Measurements from ENCODE around the gene JAKMIP1. TPM values are rescaled to one million over a fixed set of nuclear protein-coding genes. Genes with fewer than 3 reads are reported as not detected.
A peak's percentile ranks its signal among the peaks of the same experiment; 100 is the strongest.

The JAKMIP1 gene
- total RNA-seq, 1 experiment from 2014 or later = not detected

DNA sequence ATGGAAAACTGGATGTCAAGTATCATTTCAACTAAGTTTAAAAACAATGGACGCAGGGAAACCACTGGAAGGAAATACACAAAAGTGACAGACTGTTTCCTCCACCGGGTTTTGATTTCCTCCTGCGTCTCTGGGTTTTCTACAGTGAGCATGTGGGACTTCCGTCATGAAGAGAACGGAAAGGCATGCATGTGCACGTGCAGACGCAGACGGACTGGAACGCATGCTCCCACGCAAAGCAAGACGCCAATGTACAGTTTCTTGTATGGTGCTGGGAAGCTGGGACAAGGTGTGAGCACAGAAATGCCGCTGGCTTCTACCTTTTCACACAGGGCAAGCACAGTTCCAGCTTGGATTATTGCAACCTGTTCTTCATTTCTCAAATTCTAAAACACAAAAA is 151.8 kb downstream of the JAKMIP1 start:
- Histone ChIP-seq H4K20me1 (ENCODE audit: insufficient read depth) (no peaks in the 10 kb centered on the region), H3K9me2 (ENCODE audit: insufficient read depth) (no peaks in the 10 kb centered on the region), H3K4me3 (replicated peaks in 1 of 2; ENCODE audit: low read depth in 1 of 2, low read length in 2 of 2) (no peak overlapping the region), H3K4me2 (ENCODE audit: low read length) (no peak overlapping the region), H3K36me3 (ENCODE audit: control insufficient read depth in 1 of 2, insufficient read depth in 2 of 2, low read length in 2 of 2) (no peaks in the 10 kb centered on the region), H3K27me3 (ENCODE audit: insufficient read depth, low read length) (peaks cover 46% of the 10 kb centered on the region; the same call in 1 of the 2 replicates), H3K27ac (ENCODE audit: low read depth, low read length) (no peak overlapping the region), H3K9ac (ENCODE audit: low read length) (no peak overlapping the region), H3K9me3 (ENCODE audit: control insufficient read depth in 1 of 2, insufficient read depth in 1 of 2, low read depth in 1 of 2, low read length in 2 of 2) (no peaks in the 10 kb centered on the region), H3K79me2 (ENCODE audit: insufficient read depth, low read length) (no peaks in the 10 kb centered on the region), H3K4me1 (ENCODE audit: control insufficient read depth in 1 of 2, insufficient read depth in 2 of 2, low read length in 2 of 2) (peaks cover 0 to 11% of the 10 kb centered on the region in 2 experiments; a peak in 2 of 4 replicates), H2AFZ (ENCODE audit: low read depth, low read length, poor library complexity, severe bottlenecking) (no peak overlapping the region)
- ATAC-seq (no peak), DNase-seq (ENCODE audit: low read depth, low spot score) (no peak)
- intact Hi-C loops (cut with micrococcal nuclease) = no loop called here
- BruUV-seq (replicated peaks) = no TSS peak
- CTCF ChIA-PET = no interaction called here
- RAD21 ChIA-PET (ENCODE audit: low non-redundant PET in 1 of 2, low total read pairs in 2 of 2, uncharacterized antibody in 2 of 2, unreplicated experiment in 2 of 2) = no interaction called here
- POLR2A ChIA-PET = no interaction called here
- TF ChIP-seq JUND (IDR thresholded peaks at IDR 0.05) (no peak), TCF7L2 (IDR thresholded peaks at IDR 0.05; ENCODE audit: borderline replicate concordance, extremely low read depth, insufficient read depth, insufficient read length) (no peak)

- DNase-seq (ENCODE audit: low read depth, low spot score) = peak; percentile 36
- no peaks in the 10 kb centered on the region for H4K20me1 ChIP-seq (ENCODE audit: insufficient read depth)
- TF ChIP-seq TCF7L2 (IDR thresholded peaks at IDR 0.05; ENCODE audit: borderline replicate concordance, extremely low read depth, insufficient read depth, insufficient read length) (no peak), CTCF (IDR thresholded peaks at IDR 0.05 in 2 of 3, conservative IDR thresholded peaks at IDR 0.05 in 1 of 3; ENCODE audit: borderline replicate concordance in 1 of 3, insufficient read depth in 1 of 3, low read depth in 2 of 3, low read length in 2 of 3) (peak in 2 of 3 experiments; percentile 47 to 67; a peak in 4 of 6 replicates), FOSL1 (IDR thresholded peaks at IDR 0.05; ENCODE audit: low read depth) (peak; percentile 44), SP1 (IDR thresholded peaks at IDR 0.05; ENCODE audit: low read depth) (no peak), EGR1 (IDR thresholded peaks at IDR 0.05; ENCODE audit: low read depth) (no peak), ZFX (IDR thresholded peaks at IDR 0.05) (no peak), RAD21 (IDR thresholded peaks at IDR 0.05; ENCODE audit: low read depth) (no peak), JUND (IDR thresholded peaks at IDR 0.05) (peak; percentile 54), EZH2 (IDR thresholded peaks at IDR 0.05) (no peak), ZBTB33 (IDR thresholded peaks at IDR 0.05; ENCODE audit: extremely low read depth, insufficient replicate concordance, low read length) (no peak), ELF1 (IDR thresholded peaks at IDR 0.05; ENCODE audit: borderline replicate concordance, low read depth) (no peak)
- TF ChIP-seq, protein P1, sequence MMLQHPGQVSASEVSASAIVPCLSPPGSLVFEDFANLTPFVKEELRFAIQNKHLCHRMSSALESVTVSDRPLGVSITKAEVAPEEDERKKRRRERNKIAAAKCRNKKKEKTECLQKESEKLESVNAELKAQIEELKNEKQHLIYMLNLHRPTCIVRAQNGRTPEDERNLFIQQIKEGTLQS (IDR thresholded peaks at IDR 0.05) = no peak
These were observed 153.1 kb downstream of the JAKMIP1 start for GRCh38 chr4:6047130-6047673.

More at GRCh38 chr4:6047130-6047673, 153.1 kb downstream of the JAKMIP1 start:
- H3K36me3 ChIP-seq (ENCODE audit: control insufficient read depth in 1 of 2, insufficient read depth in 2 of 2, low read length in 2 of 2) = no peaks in the 10 kb centered on the region
- no peak overlapping the region for H3K4me3 ChIP-seq (replicated peaks in 1 of 2; ENCODE audit: low read depth in 1 of 2, low read length in 2 of 2)
- ChIA-PET CTCF (interaction anchor here (1.0 kb wide), 1 partner anchor 49 kb away, joined by 5 read pairs; no protein-coding TSS in a partner anchor), POLR2A (no interaction called here), RAD21 (ENCODE audit: low non-redundant PET in 1 of 2, low total read pairs in 2 of 2, uncharacterized antibody in 2 of 2, unreplicated experiment in 2 of 2) (no interaction called here)
- no peaks in the 10 kb centered on the region for H3K9me2 ChIP-seq (ENCODE audit: insufficient read depth)
- H3K27me3 ChIP-seq (ENCODE audit: insufficient read depth, low read length) = peaks cover 38% of the 10 kb centered on the region; the same call in 1 of the 2 replicates
- no peak overlapping the region for H3K27ac ChIP-seq (ENCODE audit: low read depth, low read length)
- H3K9ac ChIP-seq (ENCODE audit: low read length) = no peak overlapping the region
- intact Hi-C loops (cut with micrococcal nuclease) = no loop called here
- H3K4me2 ChIP-seq (ENCODE audit: low read length) = no peak overlapping the region
- H2AFZ ChIP-seq (ENCODE audit: low read depth, low read length, poor library complexity, severe bottlenecking) = no peak overlapping the region
- ATAC-seq = peak; percentile 97
- H3K79me2 ChIP-seq (ENCODE audit: insufficient read depth, low read length) = no peaks in the 10 kb centered on the region
- no TSS peak for BruUV-seq (replicated peaks)
- peaks cover 0 to 6% of the 10 kb centered on the region in 2 experiments; a peak in 2 of 4 replicates for H3K4me1 ChIP-seq (ENCODE audit: control insufficient read depth in 1 of 2, insufficient read depth in 2 of 2, low read length in 2 of 2)
- no peaks in the 10 kb centered on the region for H3K9me3 ChIP-seq (ENCODE audit: control insufficient read depth in 1 of 2, insufficient read depth in 1 of 2, low read depth in 1 of 2, low read length in 2 of 2)
